ENCODE results near the gene SLC2A4. TPM values are rescaled to one million over a fixed set of nuclear protein-coding genes. Genes with fewer than 3 reads are reported as not detected.
"Not testable (repeated sequence)": the region's sequence is repeated elsewhere in the genome, so short reads cannot be mapped to it uniquely, and the experiment has no call there.

SLC2A4 gene
- 8.1 TPM for total RNA-seq
- long read RNA-seq, partial matches to known transcripts, result 0 of 1 reads
- long read RNA-seq, other reads (novel, unspliced or antisense), result 0 of 1 reads

DNA sequence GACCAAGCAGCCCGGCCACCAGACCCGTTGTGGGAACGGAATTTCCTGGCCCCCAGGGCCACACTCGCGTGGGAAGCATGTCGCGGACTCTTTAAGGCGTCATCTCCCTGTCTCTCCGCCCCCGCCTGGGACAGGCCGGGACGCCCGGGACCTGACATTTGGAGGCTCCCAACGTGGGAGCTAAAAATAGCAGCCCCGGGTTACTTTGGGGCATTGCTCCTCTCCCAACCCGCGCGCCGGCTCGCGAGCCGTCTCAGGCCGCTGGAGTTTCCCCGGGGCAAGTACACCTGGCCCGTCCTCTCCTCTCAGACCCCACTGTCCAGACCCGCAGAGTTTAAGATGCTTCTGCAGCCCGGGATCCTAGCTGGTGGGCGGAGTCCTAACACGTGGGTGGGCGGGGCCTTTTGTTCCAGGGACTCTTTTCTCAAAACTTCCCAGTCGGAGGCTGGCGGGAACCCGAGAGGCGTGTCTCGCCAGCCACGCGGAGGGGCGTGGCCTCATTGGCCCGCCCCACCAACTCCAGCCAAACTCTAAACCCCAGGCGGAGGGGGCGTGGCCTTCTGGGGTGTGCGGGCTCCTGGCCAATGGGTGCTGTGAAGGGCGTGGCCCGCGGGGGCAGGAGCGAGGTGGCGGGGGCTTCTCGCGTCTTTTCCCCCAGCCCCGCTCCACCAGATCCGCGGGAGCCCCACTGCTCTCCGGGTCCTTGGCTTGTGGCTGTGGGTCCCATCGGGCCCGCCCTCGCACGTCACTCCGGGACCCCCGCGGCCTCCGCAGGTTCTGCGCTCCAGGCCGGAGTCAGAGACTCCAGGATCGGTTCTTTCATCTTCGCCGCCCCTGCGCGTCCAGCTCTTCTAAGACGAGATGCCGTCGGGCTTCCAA, at the start of gene SLC2A4:
SLC2A4 (plus strand) TSS at position 645 of the 879 bp plus-strand sequence; CDS start at position 862, 217 bp downstream.
- DNase-seq (ENCODE audit: low spot score), result peak; percentile 97

DNA sequence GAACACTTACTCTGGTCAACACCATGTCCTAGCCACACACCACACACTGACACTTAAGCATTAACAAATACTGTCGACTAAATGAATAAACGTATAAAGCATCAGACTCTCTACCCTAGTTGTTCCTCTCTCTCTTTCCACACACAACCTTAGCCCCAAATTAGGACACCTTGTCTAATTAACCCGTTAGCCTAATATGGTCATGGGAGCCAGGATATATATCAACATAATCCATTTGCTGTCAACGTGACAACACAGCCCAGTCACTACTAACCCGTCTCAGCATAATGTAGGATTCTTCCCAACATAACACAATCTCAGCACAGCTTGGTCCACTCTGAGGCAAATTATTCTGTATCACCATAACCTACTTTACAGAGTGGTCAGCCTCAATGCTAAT, 49.4 kb upstream of the SLC2A4 start:
- DNase-seq (ENCODE audit: low spot score), result no peak

DNA sequence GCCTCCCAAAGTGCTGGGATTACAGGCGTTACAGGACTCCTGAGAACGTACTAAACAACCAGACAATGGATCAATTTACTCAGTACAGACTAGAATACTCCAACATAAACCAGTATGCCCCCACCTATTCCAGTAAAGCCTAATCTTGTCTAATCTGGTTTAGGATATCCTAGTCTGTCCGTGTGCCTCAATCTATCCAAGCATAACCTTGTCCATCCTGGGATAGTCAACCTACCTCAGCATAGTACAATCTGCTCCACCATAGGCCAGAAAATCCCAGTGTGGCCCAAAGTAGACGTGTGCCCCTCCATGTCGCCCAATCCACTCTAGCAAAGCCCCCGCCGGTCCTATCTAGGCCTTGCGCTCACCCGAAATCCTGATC, 47.8 kb upstream of the SLC2A4 start:
- DNase-seq (ENCODE audit: low spot score), result no peak

DNA sequence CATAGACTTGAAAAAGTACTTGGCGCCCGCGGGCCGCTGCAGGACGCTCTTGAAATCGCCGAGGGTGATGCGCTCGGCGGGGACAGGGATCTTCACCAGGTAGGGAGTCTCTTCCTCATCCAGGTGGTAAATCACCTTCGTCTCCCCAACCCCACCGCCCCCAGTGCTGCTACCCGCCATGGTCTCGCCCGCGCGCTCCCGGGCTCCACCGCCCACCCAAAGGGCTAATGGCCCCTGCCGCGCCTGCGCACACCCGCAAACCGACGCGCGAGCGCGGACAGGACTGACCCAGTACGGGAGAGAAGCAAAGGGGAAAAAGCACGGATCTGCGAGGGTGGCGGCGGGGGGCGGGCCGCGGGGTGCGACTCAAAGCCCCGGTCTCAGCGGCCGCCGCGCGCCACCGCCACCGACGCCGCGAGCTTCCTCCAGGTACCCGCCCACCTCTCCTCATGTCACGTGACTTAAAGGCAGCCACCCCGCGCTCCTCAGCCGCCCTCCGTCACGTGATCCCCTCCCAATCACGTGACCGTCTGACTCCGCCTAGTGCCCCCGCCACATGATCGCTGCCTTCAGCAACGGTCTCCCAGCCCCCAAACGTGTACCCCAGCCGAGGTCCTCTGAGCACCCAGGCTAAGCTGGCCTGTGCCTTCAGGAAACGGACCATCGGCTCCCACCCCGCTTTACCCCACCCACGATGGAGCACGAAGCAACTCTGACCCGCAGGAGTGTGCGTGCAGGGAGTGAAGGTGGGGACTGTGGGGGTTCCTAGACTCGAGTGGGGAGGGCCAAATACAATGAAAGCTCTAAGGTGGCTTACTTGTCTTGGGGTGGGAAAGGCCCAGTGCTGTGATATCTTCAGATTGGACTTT, 47.2 kb upstream of the SLC2A4 start, which contains the start of gene DVL2:
DVL2 (minus strand) TSS at position 435 of the 869 bp plus-strand sequence; CDS start at position 180, 255 bp downstream.
- DNase-seq (ENCODE audit: low spot score), result peak; percentile 98

DNA sequence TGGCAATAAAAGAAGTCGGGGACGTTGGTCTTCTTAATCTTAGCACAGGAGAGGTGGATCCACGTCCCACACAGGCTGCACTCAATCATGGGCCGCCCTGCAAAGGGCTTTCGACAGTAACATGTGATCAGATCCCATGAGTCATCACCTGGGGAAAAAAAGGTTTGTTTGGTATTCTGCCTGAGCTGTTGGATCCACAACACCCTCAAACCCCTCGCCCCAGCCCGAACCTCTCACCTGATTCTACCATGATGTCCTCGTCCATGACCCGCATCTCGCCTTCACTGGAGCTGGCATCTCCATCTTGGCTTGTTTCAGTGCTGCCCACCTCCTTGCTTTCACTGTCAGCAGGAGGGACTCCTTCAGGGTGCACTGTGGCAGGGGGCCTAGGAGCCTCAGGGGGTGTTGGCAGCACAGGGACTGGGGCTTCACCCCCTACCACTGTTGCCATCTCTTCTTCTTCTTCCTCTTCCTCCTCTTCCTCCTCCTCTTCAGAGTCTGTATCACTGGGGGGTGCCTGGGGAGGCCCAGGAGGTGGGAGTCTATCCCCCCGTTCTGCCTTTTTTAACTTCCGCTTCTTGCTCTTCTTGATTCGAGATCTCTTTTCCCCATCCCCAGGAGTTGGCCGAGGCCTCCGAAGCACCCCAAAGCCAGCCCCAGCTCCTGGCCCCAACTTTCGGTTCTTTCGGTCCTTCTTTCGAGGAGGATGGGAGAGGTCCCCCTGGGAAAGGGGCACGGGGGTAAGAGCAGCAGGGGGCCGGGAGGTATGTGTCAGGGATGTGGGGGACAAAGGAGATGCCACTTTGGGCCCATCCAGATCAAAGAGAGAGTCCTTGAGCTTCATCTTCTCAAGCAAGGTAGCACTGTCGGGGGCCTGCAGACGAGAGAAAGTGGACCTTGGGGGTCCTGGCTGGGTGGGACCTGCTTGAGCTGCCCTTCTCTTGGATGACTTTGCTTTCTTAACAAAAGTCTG, 45.5 kb upstream of the SLC2A4 start:
- no peak for DNase-seq (ENCODE audit: low spot score)

DNA sequence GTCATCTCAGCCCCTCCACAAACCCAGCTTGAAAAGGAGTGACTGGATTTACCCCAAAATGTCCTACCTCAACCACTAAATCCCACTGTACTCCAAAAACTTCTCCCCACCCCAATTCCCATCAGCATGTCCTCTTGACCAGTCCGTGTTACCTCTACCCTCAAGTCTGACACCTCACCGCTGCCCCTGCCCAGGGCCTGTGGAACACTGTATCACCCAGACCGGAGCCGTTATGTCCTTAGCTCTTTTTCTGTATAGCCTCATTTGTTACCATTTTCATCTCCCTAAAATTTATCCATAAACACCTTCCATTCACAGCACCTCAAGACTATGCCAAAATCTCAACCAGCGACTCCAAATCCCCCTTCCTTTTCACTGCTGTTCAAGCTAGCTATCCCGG, 44.7 kb upstream of the SLC2A4 start:
- DNase-seq (ENCODE audit: low spot score), result no peak

DNA sequence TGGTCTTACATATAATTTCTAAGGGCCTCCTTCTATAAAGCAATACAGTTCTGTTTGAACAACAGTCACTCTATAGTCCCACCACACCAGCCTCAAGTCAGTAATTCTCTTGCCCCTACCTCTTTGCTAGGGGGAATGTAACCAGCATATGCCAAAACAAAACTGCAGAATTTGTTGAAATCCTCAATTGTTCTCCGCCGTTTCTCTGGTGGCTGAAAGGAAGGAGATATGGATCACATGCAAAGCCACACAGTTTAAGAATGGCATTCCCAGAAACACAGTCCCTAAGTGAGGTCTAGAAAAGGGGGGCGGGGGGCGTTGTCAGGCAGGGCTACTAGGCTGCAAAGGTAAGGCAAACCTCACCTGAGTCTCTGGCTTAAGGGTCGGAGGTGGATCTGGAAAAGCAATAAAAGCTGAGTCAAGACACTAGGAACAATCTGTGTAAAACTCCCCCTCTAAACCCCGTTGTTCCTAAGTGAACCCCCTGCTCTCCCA, 44.2 kb upstream of the SLC2A4 start:
- no peak for DNase-seq (ENCODE audit: low spot score)

DNA sequence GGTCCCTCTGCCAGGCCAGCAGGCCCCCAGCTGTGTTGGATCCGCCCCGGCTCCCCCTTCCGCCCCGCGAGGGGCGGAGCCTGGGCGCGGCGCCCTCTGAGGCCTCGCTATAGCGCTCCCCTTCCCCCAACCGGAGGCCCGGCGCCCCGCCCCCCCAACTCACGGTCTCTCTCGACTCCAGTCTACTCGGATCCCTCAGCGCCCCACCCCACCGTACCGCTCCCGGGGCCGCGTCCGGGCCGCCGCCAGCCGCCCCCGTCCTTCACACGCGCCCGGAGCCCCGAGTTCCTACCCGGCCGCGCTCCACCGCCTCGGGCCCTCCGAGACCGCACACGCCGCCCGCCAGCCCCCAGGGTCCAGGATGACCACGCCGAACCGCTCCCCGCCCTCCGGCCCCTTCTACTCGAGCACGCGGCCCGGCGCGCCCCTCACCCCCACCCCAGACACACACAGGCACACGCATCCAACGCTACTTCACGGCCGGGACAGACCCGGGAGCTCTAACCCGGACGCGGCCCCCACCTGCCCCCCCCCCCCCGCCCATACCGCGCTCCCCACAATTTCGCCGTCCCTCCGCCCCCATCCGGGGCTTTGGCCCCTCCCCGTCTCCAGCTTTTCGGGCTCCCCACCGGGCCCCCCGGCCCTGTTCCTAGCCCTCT, 43.6 kb upstream of the SLC2A4 start:
- peak; percentile 96 for DNase-seq (ENCODE audit: low spot score)

DNA sequence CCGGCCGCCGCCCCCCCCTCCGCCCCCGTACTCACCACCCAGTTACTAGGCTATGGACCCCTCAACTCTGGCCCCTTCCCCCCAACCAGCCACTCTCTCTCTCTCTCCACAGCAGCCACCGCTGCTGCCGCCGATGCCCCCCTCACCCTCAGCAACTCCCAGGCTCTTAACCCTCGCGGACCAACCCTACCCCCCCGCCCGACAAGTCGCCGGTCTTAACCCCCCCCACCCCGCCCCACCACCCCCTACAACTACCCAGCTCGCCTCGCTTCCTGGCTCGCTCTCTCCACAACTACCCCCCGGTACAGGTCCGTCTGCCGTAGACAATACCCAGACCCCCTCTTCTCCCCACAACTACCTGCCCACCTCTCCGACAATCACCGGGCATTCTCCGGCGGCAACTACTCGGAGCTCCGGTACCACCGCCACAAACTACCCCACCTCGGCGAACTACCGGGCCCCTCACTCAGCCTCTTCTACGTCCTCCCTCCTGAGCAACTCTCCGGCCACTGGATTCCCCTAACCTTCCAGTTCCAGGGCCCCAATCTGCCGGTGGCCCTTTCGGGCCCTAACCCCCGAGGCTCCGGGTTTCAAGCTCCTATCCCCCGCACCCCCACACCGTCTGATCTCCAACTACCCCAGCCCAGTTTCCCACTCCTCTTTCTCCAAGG, 43.0 kb upstream of the SLC2A4 start:
- DNase-seq (ENCODE audit: low spot score), result no peak

DNA sequence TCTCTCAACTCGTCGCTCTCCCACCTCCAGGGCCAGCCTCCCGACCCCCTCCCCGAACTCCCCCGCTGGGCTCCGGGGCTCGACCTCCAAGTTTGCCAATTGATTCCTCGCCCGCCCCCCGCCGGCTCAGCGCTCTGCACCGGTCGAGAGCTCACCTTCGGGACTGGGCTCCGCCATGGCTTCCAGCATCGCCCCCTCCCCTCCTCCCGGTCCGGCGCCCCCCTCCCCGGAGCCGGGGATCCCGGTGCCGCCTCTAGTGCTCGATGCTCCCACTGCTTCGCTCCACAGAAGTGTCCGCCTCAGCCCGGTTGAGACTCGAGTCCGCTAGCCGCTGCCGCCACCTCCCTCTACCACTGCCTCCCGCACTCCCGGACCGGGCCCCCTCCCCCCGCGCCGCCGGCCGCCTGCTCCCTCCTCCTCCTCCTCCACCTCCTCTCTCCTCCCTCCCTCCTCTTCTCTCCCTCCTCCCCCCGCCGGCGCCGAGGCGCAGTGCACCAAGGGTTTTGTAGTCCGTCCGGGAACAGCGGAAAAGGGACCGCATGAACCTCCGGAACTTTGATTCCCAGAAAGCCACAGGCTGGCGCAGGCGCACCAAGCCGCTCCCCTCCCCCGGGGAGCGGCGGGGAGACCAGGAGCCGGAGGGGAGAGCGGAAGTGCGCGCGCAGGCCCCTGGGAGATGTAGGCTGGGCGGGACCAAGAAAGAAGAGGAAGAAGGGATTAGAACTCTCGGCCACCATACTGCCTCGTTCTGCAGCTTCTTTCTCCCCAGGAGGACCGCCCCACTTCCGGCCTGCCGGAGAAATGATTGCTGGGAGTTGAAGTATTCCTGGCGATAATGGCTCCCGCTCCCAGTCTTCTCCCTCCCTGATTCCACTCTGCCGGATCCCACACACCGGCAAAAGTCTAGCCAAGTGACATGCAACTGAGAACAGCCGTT, 42.2 kb upstream of the SLC2A4 start, which contains the start of gene PHF23:
PHF23 (minus strand) TSS at position 367 of the 937 bp plus-strand sequence; CDS start at position 189, 178 bp downstream.
- DNase-seq (ENCODE audit: low spot score), result peak; percentile 99

DNA sequence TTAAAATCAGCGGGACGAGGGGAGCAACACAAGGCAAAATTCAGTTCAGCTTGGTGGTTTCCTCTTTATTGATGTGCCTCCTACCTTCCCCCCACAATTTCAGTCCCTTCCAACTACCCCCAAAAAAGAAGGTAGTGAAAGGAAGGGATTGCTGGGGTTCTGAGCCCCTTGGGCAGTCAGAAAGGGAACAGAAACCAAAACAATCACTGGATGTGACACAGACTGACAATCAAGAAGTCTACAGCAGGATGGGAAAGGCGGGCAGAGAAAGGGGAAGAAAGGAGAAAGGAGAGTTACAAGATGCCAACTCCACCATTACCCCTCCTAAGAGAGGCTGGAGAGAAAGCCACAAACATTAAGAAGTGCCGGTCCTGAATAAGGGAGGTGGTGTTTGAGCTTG, 41.1 kb upstream of the SLC2A4 start:
- DNase-seq (ENCODE audit: low spot score), result no peak

DNA sequence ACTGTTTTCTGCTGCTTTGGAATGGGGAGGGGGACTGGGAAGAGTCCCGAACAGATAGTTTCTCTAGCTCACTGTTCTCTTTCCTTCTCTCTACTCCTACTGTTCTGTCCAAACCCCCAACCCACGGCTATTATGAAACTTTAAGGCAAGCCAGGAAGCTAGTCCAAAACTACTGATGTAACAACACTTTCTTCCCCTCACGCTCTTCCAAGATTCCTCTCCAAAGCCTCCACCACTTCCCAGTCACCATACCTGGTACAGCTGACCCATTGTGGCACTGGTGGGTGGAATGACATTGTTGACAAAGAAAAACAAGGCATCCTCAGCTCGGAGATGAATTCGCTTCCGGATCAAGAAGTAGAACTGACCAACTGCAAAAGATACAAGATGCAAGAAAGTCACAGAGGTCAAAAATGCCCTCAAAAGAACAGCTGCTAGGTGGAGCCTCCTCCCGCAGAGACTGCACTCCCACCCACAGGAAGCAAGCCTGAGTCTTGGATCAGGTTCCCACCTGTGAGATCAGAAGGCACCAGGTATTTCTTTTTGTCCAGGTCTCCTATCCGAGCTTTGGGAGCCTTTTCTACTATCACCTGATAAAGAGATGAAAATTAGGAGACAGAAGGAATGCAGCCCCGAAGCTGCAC, 40.3 kb upstream of the SLC2A4 start:
- no peak for DNase-seq (ENCODE audit: low spot score)

DNA sequence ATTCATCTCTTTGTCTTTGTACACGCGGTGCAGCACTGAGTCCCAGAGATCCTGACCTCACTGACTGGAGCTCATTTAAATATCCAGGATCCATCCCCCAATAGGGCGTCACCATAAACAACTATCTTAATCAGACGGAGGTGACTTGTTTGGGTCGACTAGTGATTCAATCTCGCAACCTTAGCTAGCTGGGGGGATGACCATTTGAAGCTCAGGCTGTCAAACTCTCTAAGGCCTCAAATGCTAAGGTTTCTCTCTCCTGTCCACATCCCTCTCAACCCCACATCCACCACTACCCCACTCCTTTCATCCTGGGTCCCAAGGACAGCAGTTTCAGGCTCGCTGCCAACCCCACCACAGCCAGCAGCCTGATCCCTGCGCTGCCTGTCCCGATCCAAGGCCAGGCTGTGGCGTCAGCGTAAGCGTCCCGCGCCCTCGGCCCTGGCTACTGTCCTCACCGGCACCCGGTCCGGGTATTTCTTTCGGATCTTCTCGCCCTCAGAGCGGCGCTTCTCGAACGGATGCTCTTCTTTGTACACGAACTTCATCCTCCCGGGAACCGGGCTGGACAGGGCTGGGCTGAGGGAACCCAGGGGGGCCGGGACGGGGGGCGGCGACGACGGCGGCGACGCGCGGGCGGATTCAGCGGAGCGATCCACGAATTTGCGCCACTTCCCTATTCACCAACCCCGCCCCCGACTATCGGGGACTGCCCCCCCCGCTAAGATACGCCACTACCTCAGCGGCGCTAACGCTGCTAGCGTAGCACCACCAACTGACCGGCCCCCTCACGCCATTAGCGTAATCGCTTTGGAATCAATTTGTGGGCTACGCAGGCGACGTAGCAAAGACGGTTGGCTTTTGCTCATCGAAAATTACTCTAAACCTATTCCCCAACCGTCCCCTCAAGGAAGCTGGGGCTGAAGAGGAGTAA, 39.5 kb upstream of the SLC2A4 start, which contains the start of gene GABARAP:
GABARAP (minus strand) TSS at position 667 of the 934 bp plus-strand sequence; CDS start at position 548, 119 bp downstream.
- DNase-seq (ENCODE audit: low spot score), result peak; percentile 97

DNA sequence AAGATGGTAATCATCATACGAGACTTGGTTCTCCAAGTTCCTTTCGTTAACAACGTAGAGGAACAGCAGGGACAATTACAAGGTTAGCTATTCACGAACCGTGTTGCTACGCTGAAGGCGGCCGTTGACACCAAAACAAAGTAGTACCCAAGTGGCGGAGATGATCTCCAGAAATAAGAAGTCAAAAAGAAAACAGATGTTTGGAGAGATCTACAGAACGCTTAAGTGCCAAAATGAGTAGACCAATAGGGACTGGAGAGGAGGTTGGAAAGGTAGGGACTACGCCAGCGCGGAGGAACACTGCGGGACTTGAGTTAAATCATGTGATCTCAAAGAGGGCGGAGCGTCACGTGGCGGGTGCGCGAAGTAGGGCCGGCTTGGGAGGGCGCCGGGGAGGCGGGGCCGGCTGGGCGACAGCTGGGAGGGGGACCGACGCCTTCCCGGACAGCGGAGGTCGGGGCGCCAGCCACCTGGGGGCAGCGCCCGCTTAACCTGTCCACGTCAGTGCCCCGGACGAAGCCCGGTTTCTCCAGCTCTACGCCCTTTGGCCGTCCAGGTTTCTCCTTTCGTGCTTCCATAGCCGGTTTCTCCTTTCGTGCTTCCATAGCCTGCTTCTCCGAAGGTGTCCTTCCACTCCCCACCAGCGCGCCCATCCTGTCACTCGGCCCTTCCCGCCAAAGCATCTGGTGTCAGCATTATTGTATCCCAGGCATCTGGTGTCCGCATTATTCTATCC, 38.6 kb upstream of the SLC2A4 start:
- peak; percentile 98 for DNase-seq (ENCODE audit: low spot score)

DNA sequence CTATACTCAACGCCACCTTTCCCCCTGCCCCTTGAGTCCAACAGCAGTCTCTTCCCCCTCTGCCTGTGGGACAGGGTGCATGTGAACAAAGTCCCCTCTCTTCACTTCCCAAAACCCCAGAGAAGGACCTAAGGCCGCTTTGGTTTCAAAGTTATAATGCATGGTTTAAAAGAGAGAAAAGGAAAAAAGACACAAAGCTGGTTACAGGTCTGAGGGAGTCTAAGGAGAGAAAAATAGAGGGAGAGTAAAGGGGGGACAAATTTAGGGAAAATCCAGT, 38.1 kb upstream of the SLC2A4 start:
- DNase-seq (ENCODE audit: low spot score), result no peak

DNA sequence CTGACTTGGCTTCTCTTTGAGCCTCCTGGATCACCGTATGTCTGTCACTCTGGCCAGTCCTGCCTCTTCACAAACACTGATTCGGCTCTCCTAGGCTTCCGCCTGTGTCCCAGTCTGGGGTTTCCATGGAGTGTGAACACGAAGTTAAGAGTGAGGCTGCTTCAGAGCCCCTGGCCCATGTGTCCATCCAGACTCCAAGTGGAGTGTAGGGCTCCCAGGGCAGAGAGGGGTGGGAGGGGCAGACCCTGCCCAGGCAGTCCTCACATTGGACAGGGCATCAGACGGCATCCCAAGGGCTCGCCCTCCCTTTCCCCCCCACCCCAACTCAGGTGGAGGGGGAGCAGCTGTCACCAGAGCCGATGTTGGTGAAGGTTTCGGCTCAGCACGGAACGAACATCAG, 37.7 kb upstream of the SLC2A4 start:
- not testable (repeated sequence) for DNase-seq (ENCODE audit: low spot score)

Measured in mesenteric fat pad (tissue), 1 donor.